GM03348 (cell line): ENCODE data around the gene PDIA5.

Experiments used
- DNase-seq: peaks from one replicate; pipeline ENCODE4 v3.0.0; 2012; ENCODE audit warnings: low spot score

PDIA5 gene

DNA sequence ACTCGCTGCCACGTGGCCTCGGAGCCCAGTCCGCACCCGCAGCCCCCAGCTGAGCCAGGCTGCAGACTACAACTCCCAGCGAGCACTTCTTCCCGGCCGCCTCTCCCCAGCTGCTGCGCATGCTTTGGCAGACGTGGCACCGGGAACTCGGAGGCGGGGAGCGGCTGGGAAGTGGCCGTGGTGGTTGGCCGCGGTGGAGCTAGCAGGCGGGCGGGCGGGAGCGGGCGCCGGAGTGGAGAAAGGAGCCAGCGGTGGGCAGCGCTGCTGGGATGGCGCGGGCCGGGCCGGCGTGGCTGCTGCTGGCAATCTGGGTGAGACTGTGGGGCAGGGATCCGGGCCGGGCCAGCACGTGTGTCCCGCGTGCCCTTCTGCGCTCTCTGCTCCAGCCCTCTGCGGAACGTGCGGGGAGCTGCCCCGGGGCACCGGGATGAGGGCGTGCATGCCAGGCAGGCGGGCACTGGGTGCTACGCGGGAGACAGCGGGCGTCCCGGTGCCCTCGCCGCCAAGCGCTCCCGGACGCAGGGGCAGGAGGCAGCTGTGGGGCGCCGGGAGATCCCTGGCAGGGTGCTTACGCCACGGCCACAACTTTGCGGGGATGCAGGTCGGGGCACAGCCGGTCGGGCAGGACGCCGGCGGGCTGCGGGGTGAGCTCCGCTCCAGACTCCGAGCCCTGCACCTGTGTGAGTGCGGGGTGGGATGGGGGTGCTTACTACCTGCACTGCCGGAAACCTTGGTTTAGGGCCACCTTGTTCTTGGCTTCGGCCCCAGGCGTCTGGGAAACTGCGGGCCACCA is at the start of gene PDIA5:
TSS of gene PDIA5 (plus strand) at position 130 of the 793 bp plus-strand sequence. CDS start at position 270, 140 bp downstream.
- peak; percentile 97 for DNase-seq

GRCh38 chr3:123018683-123019082 is 48.1 kb upstream of the PDIA5 start:
- no peak for DNase-seq

DNA sequence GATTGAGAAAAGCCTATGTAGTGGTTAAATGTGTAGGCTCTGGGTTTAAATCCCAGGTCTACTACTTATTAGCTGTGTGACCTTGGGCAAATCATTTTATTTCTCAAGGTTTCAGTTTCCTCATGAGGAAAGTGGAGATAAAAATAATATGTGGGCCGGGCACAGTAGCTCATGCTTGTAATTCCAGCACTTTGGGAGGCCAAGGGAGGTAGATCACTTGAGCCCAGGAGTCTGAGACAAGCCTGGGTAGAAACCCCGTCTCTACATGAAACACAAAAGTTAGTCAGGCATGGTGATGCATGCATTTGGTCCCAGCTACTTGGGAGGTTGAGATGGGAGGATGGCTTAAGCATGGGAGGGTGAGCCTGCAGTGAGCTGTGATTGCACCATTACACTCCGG is 47.7 kb upstream of the PDIA5 start:
- no peak for DNase-seq

- no peak for DNase-seq
Observed at GRCh38 chr3:123019591-123019990, 47.2 kb upstream of the PDIA5 start.

- DNase-seq = no peak
Observed at GRCh38 chr3:123020709-123021108, 46.1 kb upstream of the PDIA5 start.

DNA sequence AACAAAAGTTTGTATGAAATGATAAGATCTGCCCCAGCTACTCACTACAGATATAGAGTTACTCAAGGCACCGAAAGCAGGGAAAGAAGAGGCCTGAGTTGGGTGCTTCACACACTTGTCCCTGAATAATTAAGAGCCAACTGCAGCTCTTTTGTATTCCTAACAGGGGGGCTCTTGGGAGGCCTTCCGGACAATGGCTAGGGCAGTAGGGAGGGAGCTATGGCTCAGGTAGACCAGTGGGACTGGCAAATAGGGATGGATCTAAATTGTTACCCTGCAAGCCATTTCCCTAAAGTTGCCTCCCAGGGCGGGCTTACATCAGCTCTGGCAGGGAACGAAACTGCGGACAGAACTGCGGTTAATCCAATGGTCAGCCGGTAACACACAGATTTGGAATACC is 45.4 kb upstream of the PDIA5 start:
- DNase-seq = no peak

- no peak for DNase-seq
Observed at GRCh38 chr3:123021996-123022510, 44.8 kb upstream of the PDIA5 start.

DNA sequence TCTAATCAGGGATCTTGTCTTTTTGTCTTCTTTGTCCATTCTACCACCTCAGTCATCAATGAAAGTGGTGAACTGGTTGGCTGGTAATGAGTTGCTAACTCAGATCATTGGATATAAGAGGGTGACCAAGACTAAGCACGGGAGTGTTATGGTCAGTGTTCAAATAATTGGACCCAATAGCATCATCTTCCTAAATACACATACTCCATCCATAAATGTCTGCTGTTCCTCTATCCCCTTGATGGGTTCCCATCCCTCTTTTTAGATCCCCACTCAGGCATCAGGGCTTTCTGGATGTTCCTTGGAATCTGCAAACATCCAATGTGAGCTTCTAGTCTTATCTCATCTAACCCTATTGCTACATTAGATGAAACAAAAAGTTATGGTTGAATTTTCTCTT is 42.8 kb upstream of the PDIA5 start:
- DNase-seq = no peak

DNA sequence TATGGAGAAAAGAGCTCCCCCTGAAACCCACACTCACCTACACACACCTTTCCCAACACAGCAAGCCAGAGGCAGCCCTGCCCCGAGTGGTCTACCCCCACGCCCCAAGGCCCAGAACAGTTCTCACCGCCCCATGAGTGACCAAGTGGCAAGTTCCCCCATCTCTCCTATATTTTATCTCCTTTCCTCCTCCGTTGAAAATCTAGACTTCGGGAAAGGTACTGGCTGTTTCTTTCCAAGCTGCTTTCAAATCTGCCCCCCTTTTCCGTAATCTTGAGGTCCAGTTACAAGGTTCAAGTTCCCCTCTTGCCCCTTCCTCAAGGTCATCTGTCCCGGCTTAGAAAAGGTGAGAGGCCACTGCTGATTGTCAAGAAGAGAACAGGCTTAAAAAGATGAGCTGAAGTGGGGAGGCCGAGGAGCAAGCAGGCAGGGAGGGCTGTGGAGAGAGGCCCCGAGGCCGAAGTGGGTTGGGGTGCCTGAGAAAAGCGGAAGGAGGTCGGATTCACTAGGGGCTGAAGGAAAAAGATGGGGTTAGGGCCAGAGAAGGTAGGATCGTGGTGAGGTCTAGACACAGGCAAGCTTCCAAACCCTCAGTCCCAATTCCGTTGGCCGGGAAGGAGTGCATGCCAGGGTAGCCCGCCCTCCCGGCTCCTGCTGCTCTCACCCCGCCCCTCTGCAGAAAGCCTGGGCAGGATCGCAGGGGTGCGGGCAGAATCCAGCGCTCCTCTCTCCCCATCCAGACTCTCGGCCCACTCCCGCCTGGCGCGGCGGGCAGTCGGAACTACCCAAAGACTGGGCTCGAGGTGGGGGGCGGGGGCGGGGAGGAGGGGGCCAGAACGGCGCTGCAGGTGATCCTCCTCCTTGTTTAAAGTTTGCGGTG is 40.9 kb upstream of the PDIA5 start:
- peak; percentile 17 for DNase-seq

GRCh38 chr3:123026565-123027291 is 40.1 kb upstream of the PDIA5 start:
- DNase-seq = peak; percentile 51

DNA sequence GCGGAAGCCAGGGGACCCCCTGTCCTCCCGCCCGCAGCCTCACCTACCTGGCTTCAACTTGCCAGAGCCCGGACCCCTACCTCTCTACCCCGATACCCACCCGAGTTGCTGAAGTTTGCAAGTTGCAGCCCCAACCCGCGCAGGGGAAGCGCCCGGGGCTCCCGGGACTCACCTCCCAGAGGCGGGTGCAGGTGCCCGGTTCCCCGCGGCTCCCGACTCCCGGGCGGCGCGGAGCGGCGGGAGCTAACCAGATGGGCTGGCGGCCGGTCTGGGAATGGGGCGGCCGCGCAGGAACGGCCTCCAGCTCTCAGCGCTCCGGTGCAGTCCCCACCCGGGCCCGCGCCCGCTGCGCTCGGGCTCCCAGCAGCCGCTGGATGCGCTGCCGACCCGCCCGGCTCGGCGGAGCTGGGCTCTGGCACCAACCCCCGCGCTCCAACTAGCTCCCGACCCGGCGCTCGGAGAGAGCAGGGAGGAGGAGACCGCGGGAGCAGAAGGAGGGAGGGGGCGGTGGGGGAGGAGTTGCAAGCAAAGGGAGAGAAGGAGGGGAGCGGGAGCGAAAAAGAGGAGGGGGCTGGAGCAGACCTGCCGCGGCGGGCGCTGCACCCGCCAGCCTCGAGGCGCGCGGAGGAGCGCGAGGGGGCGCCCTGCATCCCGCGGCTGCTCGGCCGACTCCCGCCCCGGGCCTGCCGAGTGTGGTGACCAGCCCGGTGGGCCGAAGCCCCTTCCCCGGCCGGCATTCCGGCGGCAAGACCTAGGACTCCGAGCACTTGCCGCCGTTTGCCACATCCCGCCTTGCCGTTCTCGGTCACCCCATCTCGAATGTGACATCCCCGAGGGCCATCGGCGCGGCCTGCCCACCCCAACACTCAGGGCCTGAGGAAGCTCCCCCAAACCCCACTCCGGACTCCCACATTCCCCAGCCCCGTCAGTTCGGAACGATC is 39.3 kb upstream of the PDIA5 start, which contains the start of gene SEMA5B:
TSS of gene SEMA5B (minus strand) at position 472 of the 941 bp plus-strand sequence. CDS start 66,500 bp downstream, outside the sequence.
- peak; percentile 58 for DNase-seq

DNA sequence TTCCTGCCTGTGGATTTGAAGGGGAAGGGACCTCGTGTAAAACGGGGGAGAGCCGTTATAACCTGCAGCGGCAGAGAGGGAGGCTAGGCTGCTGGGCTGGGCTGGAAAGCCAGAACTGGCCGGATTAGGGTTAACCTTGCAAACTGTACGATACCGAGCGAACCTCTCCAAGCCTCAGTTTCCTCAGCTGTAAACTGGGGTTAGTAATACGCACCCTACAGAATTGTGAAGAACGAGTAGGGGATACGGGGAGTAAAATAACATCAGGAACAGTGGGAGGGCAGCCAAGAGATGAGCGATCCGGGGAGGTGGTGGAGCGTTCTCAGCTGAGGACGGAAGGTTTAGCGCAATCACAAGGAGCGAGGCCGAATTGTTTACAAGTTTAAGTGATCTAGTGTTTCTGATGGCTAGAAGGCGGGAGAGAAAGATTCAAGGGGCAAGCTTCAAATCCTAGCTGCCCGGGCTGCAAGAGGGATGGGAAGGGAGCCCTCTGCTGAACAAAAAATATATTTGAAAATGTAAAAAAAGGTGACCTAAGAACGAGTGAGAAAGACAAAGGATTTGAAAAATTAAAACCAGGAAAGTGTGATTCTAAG is 38.5 kb upstream of the PDIA5 start:
- peak; percentile 86 for DNase-seq

DNA sequence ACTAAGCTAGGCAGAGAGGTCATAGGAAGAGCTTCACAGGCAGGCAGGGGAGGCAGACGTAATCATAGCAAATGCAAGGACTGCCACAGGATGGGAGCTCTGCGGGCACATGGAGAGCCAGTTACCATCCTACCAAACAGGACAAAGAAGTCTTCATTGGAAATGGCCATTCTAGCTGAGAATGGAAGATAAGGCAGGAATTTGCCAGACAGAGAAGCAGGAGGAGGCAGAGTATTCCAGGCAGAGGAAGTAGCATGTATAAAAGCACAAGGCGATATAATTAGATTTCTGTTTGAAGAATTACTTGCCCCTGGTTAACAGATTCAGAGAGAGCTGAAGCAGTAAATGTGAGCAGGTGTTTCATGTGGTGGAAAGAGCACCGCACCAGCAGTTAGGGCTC is 35.8 kb upstream of the PDIA5 start:
- DNase-seq = no peak

GRCh38 chr3:123032057-123032456 is 34.8 kb upstream of the PDIA5 start:
- DNase-seq = no peak

GRCh38 chr3:123034120-123034519 is 32.7 kb upstream of the PDIA5 start:
- no peak for DNase-seq

DNA sequence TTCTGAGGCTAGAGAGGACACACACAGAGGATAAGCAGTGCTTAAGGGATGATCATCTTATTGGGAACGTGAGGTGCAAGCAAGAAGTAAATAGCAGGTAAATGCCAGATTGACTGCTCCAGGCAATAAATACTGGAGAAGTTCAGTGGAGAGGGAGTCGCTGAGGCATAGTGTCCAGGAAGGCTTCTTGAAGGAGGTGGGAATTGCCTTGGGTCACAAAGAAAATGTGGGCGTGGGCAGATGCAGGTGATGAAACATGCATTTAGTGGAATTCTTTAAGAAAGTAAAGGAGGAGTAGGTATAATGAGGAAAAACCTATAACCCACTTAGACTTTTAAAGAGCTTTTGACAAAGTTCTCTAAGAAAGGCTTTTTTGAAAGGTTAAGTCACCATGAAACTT is 31.8 kb upstream of the PDIA5 start:
- no peak for DNase-seq

DNA sequence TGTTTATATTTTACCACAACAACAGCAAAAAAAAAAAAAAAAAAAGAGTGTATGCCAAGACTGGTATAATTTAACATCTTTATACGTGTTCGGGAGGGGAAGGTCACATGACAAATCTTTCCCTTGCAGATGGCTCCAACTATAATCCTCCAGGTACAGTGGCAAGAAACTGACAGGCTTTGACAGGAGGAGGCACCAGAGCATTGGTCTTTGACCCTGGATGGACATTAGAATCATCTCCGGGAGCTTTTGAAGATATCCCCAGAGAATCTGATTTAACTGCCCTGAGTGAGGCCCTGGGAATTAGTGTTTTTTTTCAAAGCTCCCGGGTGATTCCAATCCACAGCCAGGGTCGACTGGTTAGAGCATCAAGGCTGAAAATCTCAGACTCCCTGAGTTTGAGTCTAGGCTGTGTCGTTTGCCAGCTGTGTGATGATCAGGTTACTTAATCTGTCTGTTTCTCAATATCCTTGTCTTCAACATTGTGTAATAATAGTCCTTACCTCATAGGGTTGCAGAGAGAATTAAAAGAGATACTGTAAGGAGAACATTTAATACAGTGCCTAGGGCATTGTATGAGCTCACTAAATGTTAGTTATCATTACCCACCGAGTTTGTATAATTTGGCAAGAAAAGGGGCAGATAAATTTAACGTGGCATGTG is 30.3 kb upstream of the PDIA5 start:
- DNase-seq = peak; percentile 64

DNA sequence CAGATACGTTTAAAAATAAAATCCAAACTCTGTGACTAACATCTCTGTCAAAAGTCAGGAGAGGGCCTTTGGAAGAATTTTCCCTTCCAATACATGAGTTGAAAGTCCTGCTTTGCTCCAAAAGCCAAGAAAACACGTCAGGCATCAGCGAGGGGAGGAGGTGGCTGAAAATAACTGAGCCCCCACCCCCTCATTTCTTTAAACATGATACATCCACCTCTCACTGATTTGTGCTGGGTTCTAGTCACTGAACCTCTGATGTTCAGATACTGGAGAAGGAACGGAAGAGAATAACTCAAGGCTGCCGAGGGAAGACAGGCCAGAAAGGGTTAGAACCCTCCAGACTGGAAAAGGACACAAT is 29.8 kb upstream of the PDIA5 start:
- no peak for DNase-seq

- DNase-seq = no peak
Observed at GRCh38 chr3:123038751-123039150, 28.1 kb upstream of the PDIA5 start.

- DNase-seq = no peak
Observed at GRCh38 chr3:123039178-123039577, 27.6 kb upstream of the PDIA5 start.
